ENCODE measurements around the gene PRPF39. TPM values are rescaled to one million over a fixed set of nuclear protein-coding genes. Genes with fewer than 3 reads are reported as not detected.

The PRPF39 gene
- polyA plus RNA-seq, 1 of the 3 experiments (the other 2 are of a cell fraction): 14.6 TPM

DNA sequence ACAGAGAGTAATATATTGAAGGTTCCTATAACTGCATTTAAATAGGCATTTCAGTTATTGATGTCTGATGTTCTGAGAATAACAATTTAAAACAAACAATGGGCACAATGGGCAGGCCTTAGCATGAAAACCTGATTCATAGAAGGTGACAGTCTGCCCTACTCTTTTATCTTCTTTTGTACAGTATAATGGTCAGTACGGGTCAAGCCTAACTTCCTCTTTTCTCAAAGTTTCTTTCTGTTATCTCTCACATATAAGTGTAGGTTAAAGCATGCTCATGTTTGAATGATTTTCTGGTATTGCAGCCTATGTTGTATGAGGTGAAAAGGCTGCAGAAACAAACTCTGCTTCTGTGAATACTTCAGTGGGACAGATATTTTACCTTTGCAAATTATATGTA, 36.2 kb downstream of the PRPF39 start:
- Histone ChIP-seq H3K27me3 (ENCODE audit: insufficient read depth) (no peaks in the 10 kb centered on the region), H4K20me1 (ENCODE audit: insufficient read depth) (no peaks in the 10 kb centered on the region), H3K9ac (no peak overlapping the region), H3K36me3 (replicated peaks in 1 of 2; ENCODE audit: control insufficient read depth in 1 of 2, insufficient read depth in 2 of 2, low read length in 1 of 2) (peaks cover 7 to 22% of the 10 kb centered on the region in 2 experiments), H3K9me3 (no peaks in the 10 kb centered on the region), H3K4me2 (no peak overlapping the region), H3K9me2 (no peaks in the 10 kb centered on the region), H2AFZ (ENCODE audit: low read depth) (no peak overlapping the region), H3K4me1 (ENCODE audit: control insufficient read depth in 1 of 2, insufficient read depth in 2 of 2, low read depth in 1 of 2, low read length in 1 of 2) (no peaks in the 10 kb centered on the region), H3K79me2 (ENCODE audit: insufficient read depth) (no peaks in the 10 kb centered on the region), H3K4me3 (ENCODE audit: low read depth in 2 of 2, low read length in 1 of 2) (no peak overlapping the region), H3F3A (replicated peaks; ENCODE audit: insufficient read depth) (no peaks in the 10 kb centered on the region), H3K27ac (ENCODE audit: low read depth in 2 of 2, low read length in 1 of 2) (no peak overlapping the region)
- DNase-seq: no peak
- ChIA-PET POLR2A (interaction anchor here (0.6 kb wide), 1 partner anchor 11 kb away, joined by 3 read pairs; no protein-coding TSS in a partner anchor), CTCF (no interaction called here)
- no peak for TF ChIP-seq RAD21 (IDR thresholded peaks at IDR 0.05; ENCODE audit: low read length)
- TF ChIP-seq TEAD4 (IDR thresholded peaks at IDR 0.05; ENCODE audit: borderline replicate concordance, insufficient read depth): no peak
- TF ChIP-seq TAF1 (IDR thresholded peaks at IDR 0.05; ENCODE audit: borderline replicate concordance, low read depth, low read length): no peak
- no peak for TF ChIP-seq MXI1 (IDR thresholded peaks at IDR 0.05; ENCODE audit: low read depth, low read length)
- no peak for TF ChIP-seq ELF1 (IDR thresholded peaks at IDR 0.05)
- TF ChIP-seq FOXM1 (IDR thresholded peaks at IDR 0.05; ENCODE audit: low read depth): no peak
- no peak for TF ChIP-seq YY1 (IDR thresholded peaks at IDR 0.05; ENCODE audit: low read depth)
- TF ChIP-seq NFIC (IDR thresholded peaks at IDR 0.05; ENCODE audit: borderline replicate concordance): no peak
- no peak for TF ChIP-seq SMC3 (IDR thresholded peaks at IDR 0.05; ENCODE audit: low read depth, low read length)
- TF ChIP-seq, protein P1, sequence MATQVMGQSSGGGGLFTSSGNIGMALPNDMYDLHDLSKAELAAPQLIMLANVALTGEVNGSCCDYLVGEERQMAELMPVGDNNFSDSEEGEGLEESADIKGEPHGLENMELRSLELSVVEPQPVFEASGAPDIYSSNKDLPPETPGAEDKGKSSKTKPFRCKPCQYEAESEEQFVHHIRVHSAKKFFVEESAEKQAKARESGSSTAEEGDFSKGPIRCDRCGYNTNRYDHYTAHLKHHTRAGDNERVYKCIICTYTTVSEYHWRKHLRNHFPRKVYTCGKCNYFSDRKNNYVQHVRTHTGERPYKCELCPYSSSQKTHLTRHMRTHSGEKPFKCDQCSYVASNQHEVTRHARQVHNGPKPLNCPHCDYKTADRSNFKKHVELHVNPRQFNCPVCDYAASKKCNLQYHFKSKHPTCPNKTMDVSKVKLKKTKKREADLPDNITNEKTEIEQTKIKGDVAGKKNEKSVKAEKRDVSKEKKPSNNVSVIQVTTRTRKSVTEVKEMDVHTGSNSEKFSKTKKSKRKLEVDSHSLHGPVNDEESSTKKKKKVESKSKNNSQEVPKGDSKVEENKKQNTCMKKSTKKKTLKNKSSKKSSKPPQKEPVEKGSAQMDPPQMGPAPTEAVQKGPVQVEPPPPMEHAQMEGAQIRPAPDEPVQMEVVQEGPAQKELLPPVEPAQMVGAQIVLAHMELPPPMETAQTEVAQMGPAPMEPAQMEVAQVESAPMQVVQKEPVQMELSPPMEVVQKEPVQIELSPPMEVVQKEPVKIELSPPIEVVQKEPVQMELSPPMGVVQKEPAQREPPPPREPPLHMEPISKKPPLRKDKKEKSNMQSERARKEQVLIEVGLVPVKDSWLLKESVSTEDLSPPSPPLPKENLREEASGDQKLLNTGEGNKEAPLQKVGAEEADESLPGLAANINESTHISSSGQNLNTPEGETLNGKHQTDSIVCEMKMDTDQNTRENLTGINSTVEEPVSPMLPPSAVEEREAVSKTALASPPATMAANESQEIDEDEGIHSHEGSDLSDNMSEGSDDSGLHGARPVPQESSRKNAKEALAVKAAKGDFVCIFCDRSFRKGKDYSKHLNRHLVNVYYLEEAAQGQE (IDR thresholded peaks at IDR 0.05; ENCODE audit: low read depth, low read length): no peak
- no peak for TF ChIP-seq GATA2 (CRISPR knock-in tag; IDR thresholded peaks at IDR 0.05)
- no peak for TF ChIP-seq TCF12 (IDR thresholded peaks at IDR 0.05)
- WGBS (ENCODE audit: low lambda C conversion rate): 100% methylated on average over 1 of the region's 1 CpG

DNA sequence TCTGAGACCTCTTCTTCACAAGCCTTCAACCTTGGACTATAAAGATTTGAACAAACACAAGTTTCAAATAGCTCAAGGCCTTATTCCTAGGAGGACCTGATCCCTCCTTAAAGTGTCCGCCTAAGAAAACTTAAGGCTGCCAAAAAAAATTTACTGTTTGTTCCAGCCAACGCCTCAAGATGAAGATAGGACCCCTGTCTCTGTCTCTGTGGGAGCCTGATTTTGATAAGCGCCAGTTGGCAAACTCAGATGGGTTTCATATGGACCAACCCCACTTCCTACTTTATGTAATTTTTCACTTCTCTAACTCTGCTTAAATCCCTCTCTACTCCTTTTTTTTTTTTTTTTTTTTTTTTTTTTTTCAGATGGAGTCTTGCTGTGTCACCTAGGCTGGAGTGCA, 39.4 kb downstream of the PRPF39 start:
- POLR2A ChIA-PET: no interaction called here
- H3K79me2 ChIP-seq (ENCODE audit: insufficient read depth): 0 out of 2 replicates have a peak, but pooled peaks cover 1% of the 10 kb centered on the region
- no peaks in the 10 kb centered on the region for H3K9me2 ChIP-seq
- H3F3A ChIP-seq (replicated peaks; ENCODE audit: insufficient read depth): no peaks in the 10 kb centered on the region
- H3K4me3 ChIP-seq (ENCODE audit: low read depth in 2 of 2, low read length in 1 of 2): no peak overlapping the region
- no peaks in the 10 kb centered on the region for H3K27me3 ChIP-seq (ENCODE audit: insufficient read depth)
- H3K9me3 ChIP-seq: no peaks in the 10 kb centered on the region
- H3K27ac ChIP-seq (ENCODE audit: low read depth in 2 of 2, low read length in 1 of 2): no peak overlapping the region
- WGBS (ENCODE audit: low lambda C conversion rate): 100% methylated on average over 2 of the region's 3 CpGs
- no peaks in the 10 kb centered on the region for H3K4me1 ChIP-seq (ENCODE audit: control insufficient read depth in 1 of 2, insufficient read depth in 2 of 2, low read depth in 1 of 2, low read length in 1 of 2)
- CTCF ChIA-PET: no interaction called here
- no peak overlapping the region for H3K9ac ChIP-seq
- H3K4me2 ChIP-seq: no peak overlapping the region
- no peaks in the 10 kb centered on the region for H4K20me1 ChIP-seq (ENCODE audit: insufficient read depth)
- DNase-seq: no peak
- no peak for TF ChIP-seq SIN3A (IDR thresholded peaks at IDR 0.05; ENCODE audit: borderline replicate concordance, low read depth, low read length)
- TF ChIP-seq EP300 (IDR thresholded peaks at IDR 0.05; ENCODE audit: borderline replicate concordance in 1 of 2, low read depth in 1 of 2, low read length in 1 of 2): no peak
- TF ChIP-seq TCF12 (IDR thresholded peaks at IDR 0.05): no peak
- TF ChIP-seq USF1 (IDR thresholded peaks at IDR 0.05; ENCODE audit: borderline replicate concordance, low read depth): no peak
- TF ChIP-seq POLR2AphosphoS5 (IDR thresholded peaks at IDR 0.05; ENCODE audit: low read depth, low read length): no peak
- no peak for TF ChIP-seq NRF1 (IDR thresholded peaks at IDR 0.05; ENCODE audit: low read depth, low read length)
- TF ChIP-seq CHD2 (IDR thresholded peaks at IDR 0.05; ENCODE audit: low read length, partially characterized antibody): no peak
- no peak for TF ChIP-seq JUND (IDR thresholded peaks at IDR 0.05)
- TF ChIP-seq ELF1 (IDR thresholded peaks at IDR 0.05): no peak
- no peak for TF ChIP-seq PBX3 (IDR thresholded peaks at IDR 0.05)
- no peak for TF ChIP-seq RFX5 (IDR thresholded peaks at IDR 0.05; ENCODE audit: low read length)
- no peak for TF ChIP-seq MXI1 (IDR thresholded peaks at IDR 0.05; ENCODE audit: low read depth, low read length)
- H3K36me3 ChIP-seq (replicated peaks in 1 of 2; ENCODE audit: control insufficient read depth in 1 of 2, insufficient read depth in 2 of 2, low read length in 1 of 2): peaks cover 10 to 14% of the 10 kb centered on the region in 2 experiments
- no peak overlapping the region for H2AFZ ChIP-seq (ENCODE audit: low read depth)
